ENCODE results near the gene DNM3. TPM values are rescaled to one million over a fixed set of nuclear protein-coding genes. Genes with fewer than 3 reads are reported as not detected.

Gene DNM3
- total and polyA plus RNA-seq, 2 of the 8 experiments (the other 6 are each of a cell fraction or from before 2014, with no cell fraction given), result 2.0 to 8.5 TPM

DNA sequence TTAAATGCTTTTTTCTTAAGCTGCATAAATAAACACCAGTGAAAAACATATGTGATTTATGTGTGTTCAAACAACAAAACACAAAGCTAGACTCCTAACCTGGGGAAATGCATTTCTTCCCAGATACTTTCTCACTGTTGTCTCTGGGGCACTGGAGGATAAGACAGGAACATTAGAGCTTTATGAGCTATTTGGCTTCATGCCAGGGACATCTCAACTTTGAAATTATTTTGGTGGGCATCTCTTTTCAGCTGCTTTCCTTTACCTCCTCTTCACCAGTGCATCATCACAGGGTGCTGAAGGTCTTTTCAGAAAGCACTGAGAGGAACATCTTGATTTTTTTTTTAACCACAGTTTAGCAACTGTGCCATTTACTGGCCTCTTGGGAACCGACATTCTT is 212.9 kb downstream of the DNM3 start:
- Histone ChIP-seq H2AK5ac (ENCODE audit: low read depth, low read length) (no peak overlapping the region), H3K23ac (ENCODE audit: insufficient read length) (no peak overlapping the region), H4K20me1 (replicated peaks in 1 of 2; ENCODE audit: control insufficient read depth in 1 of 2, insufficient read depth in 2 of 2, low read length in 2 of 2) (no peaks in the 10 kb centered on the region), H3K36me3 (ENCODE audit: control insufficient read depth in 2 of 4, insufficient read depth in 4 of 4, low read length in 3 of 4) (no peaks in the 10 kb centered on the region), H2AFZ (ENCODE audit: low read length) (no peak overlapping the region), H3K23me2 (ENCODE audit: low read depth, low read length) (no peaks in the 10 kb centered on the region), H3K4me3 (ENCODE audit: extremely low read depth in 1 of 4, insufficient read depth in 2 of 4, low read depth in 3 of 4, low read length in 4 of 4) (no peak overlapping the region), H4K91ac (replicated peaks; ENCODE audit: insufficient read length, low read length) (no peak overlapping the region), H3K56ac (replicated peaks; ENCODE audit: insufficient read length, low read depth, low read length) (no peak overlapping the region), H4K8ac (ENCODE audit: extremely low read depth, insufficient read depth, low read length) (no peak overlapping the region), H3K4ac (replicated peaks; ENCODE audit: insufficient read length, low read depth, low read length) (no peak overlapping the region), H3K14ac (ENCODE audit: insufficient read length) (no peak overlapping the region), H2BK15ac (ENCODE audit: low read length) (no peak overlapping the region), H3K79me1 (ENCODE audit: low read depth, low read length) (no peaks in the 10 kb centered on the region), H3K9me3 (ENCODE audit: insufficient read depth in 2 of 2, low read depth in 1 of 2, low read length in 1 of 2) (peaks cover 3 to 5% of the 10 kb centered on the region in 2 experiments; a peak in 3 of 4 replicates), H2BK20ac (ENCODE audit: low read length) (no peak overlapping the region), H4K5ac (ENCODE audit: insufficient read length, low read depth, low read length) (no peak overlapping the region), H3K4me1 (replicated peaks in 1 of 4; ENCODE audit: control insufficient read depth in 3 of 4, insufficient read depth in 4 of 4, low read length in 3 of 4) (no peaks in the 10 kb centered on the region), H3K18ac (ENCODE audit: extremely low read depth, low read length) (no peak overlapping the region), H3K79me2 (ENCODE audit: control insufficient read depth in 1 of 2, insufficient read depth in 2 of 2, low read length in 2 of 2) (no peaks in the 10 kb centered on the region), H3K4me2 (ENCODE audit: insufficient read depth in 1 of 2, low read depth in 2 of 2, low read length in 2 of 2) (no peak overlapping the region), H3K27me3 (replicated peaks in 1 of 4; ENCODE audit: control insufficient read depth in 3 of 4, extremely low read depth in 1 of 4, insufficient read depth in 3 of 4, low read length in 3 of 4) (no peaks in the 10 kb centered on the region), H2BK12ac (ENCODE audit: low read depth, low read length) (no peak overlapping the region), H2BK5ac (ENCODE audit: low read depth, low read length) (no peak overlapping the region), H2BK120ac (replicated peaks; ENCODE audit: low read depth, low read length) (no peak overlapping the region), H3K27ac (ENCODE audit: low read depth, low read length) (no peak overlapping the region), H3K9ac (replicated peaks in 1 of 4; ENCODE audit: extremely low read depth in 1 of 4, low read depth in 3 of 4, low read length in 3 of 4) (no peak overlapping the region)
- TF ChIP-seq CHD2 (IDR thresholded peaks at IDR 0.05; ENCODE audit: low read length) (no peak), POLR2A (IDR thresholded peaks at IDR 0.05; ENCODE audit: control extremely low read depth in 1 of 2, low read depth in 2 of 2, low read length in 2 of 2) (no peak), SIRT6 (IDR thresholded peaks at IDR 0.05; ENCODE audit: low read length) (no peak), CREB1 (IDR thresholded peaks at IDR 0.05) (no peak), KDM1A (IDR thresholded peaks at IDR 0.05; ENCODE audit: borderline replicate concordance, low read length) (no peak), SAP30 (IDR thresholded peaks at IDR 0.05; ENCODE audit: insufficient read depth, insufficient replicate concordance, low read length) (no peak), E2F6 (IDR thresholded peaks at IDR 0.05) (no peak)
- TF ChIP-seq, protein P1, sequence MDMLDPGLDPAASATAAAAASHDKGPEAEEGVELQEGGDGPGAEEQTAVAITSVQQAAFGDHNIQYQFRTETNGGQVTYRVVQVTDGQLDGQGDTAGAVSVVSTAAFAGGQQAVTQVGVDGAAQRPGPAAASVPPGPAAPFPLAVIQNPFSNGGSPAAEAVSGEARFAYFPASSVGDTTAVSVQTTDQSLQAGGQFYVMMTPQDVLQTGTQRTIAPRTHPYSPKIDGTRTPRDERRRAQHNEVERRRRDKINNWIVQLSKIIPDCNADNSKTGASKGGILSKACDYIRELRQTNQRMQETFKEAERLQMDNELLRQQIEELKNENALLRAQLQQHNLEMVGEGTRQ (IDR thresholded peaks at IDR 0.05; ENCODE audit: low read length), result no peak
- WGBS, 2 experiments (ENCODE audit: extremely low coverage in 1 of 2, insufficient coverage in 1 of 2, insufficient read length in 1 of 2, insufficient replicate concordance in 2 of 2, low coverage in 1 of 2, low lambda C conversion rate in 2 of 2, missing lambda C conversion rate in 1 of 2), result 85% methylated on average over 1 of the region's 1 CpG; no CpG with 5 or more reads in 1 of the 2 experiments
- CTCF ChIA-PET (ENCODE audit: partially characterized antibody), result interaction anchor here (0.6 to 3.0 kb wide), 8 partner anchors 11 to 363 kb away, joined by 3 to 11 read pairs (median 3); no protein-coding TSS in a partner anchor
- FAIRE-seq, result no peak
- no peak for DNase-seq (ENCODE audit: low read depth in 1 of 2, low spot score in 2 of 2)
- POLR2A ChIA-PET (ENCODE audit: partially characterized antibody), result no interaction called here

All from H1 (cell line).